Transverse colon (tissue), 3 donors: Measurements from ENCODE around the gene SPAG7.

Experiments used
- EP300 ChIP-seq: sonication (generic); formaldehyde crosslinking; IDR thresholded peaks from one replicate; pipeline ENCODE4 v1.6.1; 2017; ENCODE audit warnings: antibody characterized with exemption, low read depth
- POLR2A ChIP-seq: fragments of 450-650 bp; IDR thresholded peaks from one replicate; pipeline ENCODE4 v1.6.1; 2016; ENCODE audit warnings: antibody characterized with exemption, mild to moderate bottlenecking, moderate library complexity
- TF ChIP-seq, protein P1 (sequence below), 5 experiments: fragments of 200-600 bp in 3 of 5; fragments of 450-650 bp in 2 of 5; sonication (generic) in 3 of 5; IDR thresholded peaks; 1 replicate in 2 of 5; 2 replicates in 3 of 5; pipeline ENCODE4 v1.5.1; 2016 to 2017; ENCODE audit warnings: antibody characterized with exemption in 5 of 5, inconsistent platforms in 3 of 5, mild to moderate bottlenecking in 2 of 5, moderate library complexity in 1 of 5

DNA sequence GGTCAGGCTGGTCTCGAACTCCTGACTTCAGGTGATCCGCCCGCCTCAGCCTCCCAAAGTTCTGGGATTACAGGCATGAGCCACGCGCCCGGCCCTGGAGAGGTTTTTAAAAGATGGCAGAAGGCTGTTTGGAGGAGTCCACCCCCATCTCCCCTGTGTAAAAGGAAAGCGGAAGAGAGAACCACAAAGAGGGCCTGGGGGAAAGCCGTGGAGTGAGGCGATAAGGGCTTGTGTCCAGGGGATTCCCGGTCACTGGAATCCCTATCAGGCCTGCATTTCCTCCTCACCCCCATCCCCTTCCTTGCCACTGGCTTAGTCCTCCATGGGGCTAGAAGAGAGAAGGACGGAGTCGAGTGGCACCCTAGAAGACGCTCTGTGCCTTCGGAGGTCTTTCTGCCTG, 35.7 kb downstream of the SPAG7 start, which contains the start of gene GP1BA:
- no peak for TF ChIP-seq POLR2A
- TF ChIP-seq, protein P1, sequence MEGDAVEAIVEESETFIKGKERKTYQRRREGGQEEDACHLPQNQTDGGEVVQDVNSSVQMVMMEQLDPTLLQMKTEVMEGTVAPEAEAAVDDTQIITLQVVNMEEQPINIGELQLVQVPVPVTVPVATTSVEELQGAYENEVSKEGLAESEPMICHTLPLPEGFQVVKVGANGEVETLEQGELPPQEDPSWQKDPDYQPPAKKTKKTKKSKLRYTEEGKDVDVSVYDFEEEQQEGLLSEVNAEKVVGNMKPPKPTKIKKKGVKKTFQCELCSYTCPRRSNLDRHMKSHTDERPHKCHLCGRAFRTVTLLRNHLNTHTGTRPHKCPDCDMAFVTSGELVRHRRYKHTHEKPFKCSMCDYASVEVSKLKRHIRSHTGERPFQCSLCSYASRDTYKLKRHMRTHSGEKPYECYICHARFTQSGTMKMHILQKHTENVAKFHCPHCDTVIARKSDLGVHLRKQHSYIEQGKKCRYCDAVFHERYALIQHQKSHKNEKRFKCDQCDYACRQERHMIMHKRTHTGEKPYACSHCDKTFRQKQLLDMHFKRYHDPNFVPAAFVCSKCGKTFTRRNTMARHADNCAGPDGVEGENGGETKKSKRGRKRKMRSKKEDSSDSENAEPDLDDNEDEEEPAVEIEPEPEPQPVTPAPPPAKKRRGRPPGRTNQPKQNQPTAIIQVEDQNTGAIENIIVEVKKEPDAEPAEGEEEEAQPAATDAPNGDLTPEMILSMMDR (IDR thresholded peaks at IDR 0.05): no peak
- TF ChIP-seq EP300: no peak
